Astrocyte (in vitro differentiated cells and primary cell): ENCODE data around the gene SEMA6B. TPM values are rescaled to one million over a fixed set of nuclear protein-coding genes. Genes with fewer than 3 reads are reported as not detected.

ENCODE experiments used
- DNase-seq: peaks from one replicate; pipeline ENCODE4 v3.0.0-alpha.2; 2010; ENCODE audit warnings: low read depth
- FAIRE-seq: peaks from 2 replicates; lab custom pipeline; 2011; peaks lifted over from hg19 to GRCh38; lab: Jason Lieb, UNC
- H2AFZ ChIP-seq: 2 replicates; pipeline ENCODE4 v1.6.0; 2012; ENCODE audit warnings: low read depth, low read length, inconsistent platforms
- H3K27ac ChIP-seq: 2 replicates; pipeline ENCODE4 v1.5.1; 2011; ENCODE audit warnings: low read depth, low read length, inconsistent platforms
- H3K27me3 ChIP-seq: 2 replicates; pipeline ENCODE4 v1.6.0; 2011; ENCODE audit warnings: low read length, inconsistent platforms; ENCODE audit not compliant: insufficient read depth
- H3K36me3 ChIP-seq: 2 replicates; pipeline ENCODE4 v1.5.1; 2011; ENCODE audit warnings: low read length, inconsistent platforms; ENCODE audit not compliant: insufficient read depth
- H3K4me1 ChIP-seq: 2 replicates; pipeline ENCODE4 v1.5.1; 2011; ENCODE audit warnings: low read length, inconsistent platforms; ENCODE audit not compliant: insufficient read depth
- H3K4me2 ChIP-seq: 2 replicates; pipeline ENCODE4 v1.6.0; 2012; ENCODE audit warnings: low read length, inconsistent platforms
- H3K4me3 ChIP-seq: 2 replicates; pipeline ENCODE4 v1.5.1; 2011; ENCODE audit warnings: low read depth, mild to moderate bottlenecking, low read length, inconsistent platforms; ENCODE audit not compliant: insufficient read depth
- H3K79me2 ChIP-seq: 2 replicates; pipeline ENCODE4 v1.6.0; 2012; ENCODE audit warnings: mild to moderate bottlenecking, low read length, inconsistent platforms; ENCODE audit not compliant: insufficient read depth
- H3K9ac ChIP-seq: 2 replicates; pipeline ENCODE4 v1.6.0; 2012; ENCODE audit warnings: mild to moderate bottlenecking, low read length, inconsistent platforms
- H3K9me3 ChIP-seq: 2 replicates; pipeline ENCODE4 v1.5.1; 2012; ENCODE audit warnings: low read depth, mild to moderate bottlenecking, low read length, inconsistent platforms; ENCODE audit not compliant: insufficient read depth
- H4K20me1 ChIP-seq: 2 replicates; pipeline ENCODE4 v1.6.0; 2012; ENCODE audit warnings: low read length, inconsistent platforms; ENCODE audit not compliant: insufficient read depth
- H3K27ac Mint-ChIP-seq: one replicate; pipeline ENCODE4 v1.8.0; 2021; ENCODE audit warnings: mild to moderate bottlenecking, mixed read lengths; ENCODE audit not compliant: unreplicated experiment
- H3K27me3 Mint-ChIP-seq: one replicate; pipeline ENCODE4 v1.8.0; 2021; ENCODE audit warnings: low read depth, mixed read lengths; ENCODE audit not compliant: unreplicated experiment
- H3K36me3 Mint-ChIP-seq: one replicate; pipeline ENCODE4 v1.8.0; 2021; ENCODE audit warnings: low read depth, mixed read lengths; ENCODE audit not compliant: unreplicated experiment
- H3K4me1 Mint-ChIP-seq: one replicate; pipeline ENCODE4 v1.8.0; 2021; ENCODE audit warnings: low read depth, mixed read lengths; ENCODE audit not compliant: unreplicated experiment
- H3K4me3 Mint-ChIP-seq: one replicate; pipeline ENCODE4 v1.8.0; 2021; ENCODE audit warnings: mild to moderate bottlenecking, moderate library complexity, mixed read lengths; ENCODE audit not compliant: unreplicated experiment
- H3K9me3 Mint-ChIP-seq: one replicate; pipeline ENCODE4 v1.8.0; 2021; ENCODE audit warnings: mild to moderate bottlenecking, mixed read lengths; ENCODE audit not compliant: unreplicated experiment
- CTCF ChIP-seq: IDR thresholded peaks from 2 replicates; pipeline ENCODE4 v1.5.1; 2011; ENCODE audit warnings: low read depth, mild to moderate bottlenecking, inconsistent platforms, low read length, moderate library complexity; ENCODE audit not compliant: insufficient read depth
- EZH2 ChIP-seq: IDR thresholded peaks from 2 replicates; pipeline ENCODE4 v1.6.1; 2012; ENCODE audit warnings: mild to moderate bottlenecking, low read length, inconsistent platforms; ENCODE audit not compliant: insufficient read depth
- total RNA-seq: library from RNA; stranded (reverse); gene quantifications from 2 replicates; pipeline ENCODE4 v1.2.1, GENCODE V29; 2021

SEMA6B gene
- total RNA-seq, 1 donor from 2014 or later, result 14.3 TPM

- FAIRE-seq, result no peak
- Histone ChIP-seq H3K4me1 (peaks cover 6% of the 10 kb centered on the region), H3K9me3 (no peaks in the 10 kb centered on the region), H3K79me2 (no peaks in the 10 kb centered on the region), H3K36me3 (peaks cover 4% of the 10 kb centered on the region), H3K4me3 (no peak overlapping the region), H3K27ac (no peak overlapping the region), H3K9ac (no peak overlapping the region), H2AFZ (no peak overlapping the region), H3K27me3 (no peaks in the 10 kb centered on the region), H4K20me1 (no peaks in the 10 kb centered on the region), H3K4me2 (no peak overlapping the region)
- no peak for TF ChIP-seq EZH2
- no peak for TF ChIP-seq CTCF
- DNase-seq, result no peak
- Mint-ChIP-seq H3K4me1 (no peaks in the 10 kb centered on the region), H3K36me3 (peaks cover 5% of the 10 kb centered on the region), H3K4me3 (no peak overlapping the region), H3K27ac (no peak overlapping the region), H3K9me3 (no peaks in the 10 kb centered on the region), H3K27me3 (no peaks in the 10 kb centered on the region)
These were observed 60.8 kb downstream of the SEMA6B start for GRCh38 chr19:4498694-4499093.

DNA sequence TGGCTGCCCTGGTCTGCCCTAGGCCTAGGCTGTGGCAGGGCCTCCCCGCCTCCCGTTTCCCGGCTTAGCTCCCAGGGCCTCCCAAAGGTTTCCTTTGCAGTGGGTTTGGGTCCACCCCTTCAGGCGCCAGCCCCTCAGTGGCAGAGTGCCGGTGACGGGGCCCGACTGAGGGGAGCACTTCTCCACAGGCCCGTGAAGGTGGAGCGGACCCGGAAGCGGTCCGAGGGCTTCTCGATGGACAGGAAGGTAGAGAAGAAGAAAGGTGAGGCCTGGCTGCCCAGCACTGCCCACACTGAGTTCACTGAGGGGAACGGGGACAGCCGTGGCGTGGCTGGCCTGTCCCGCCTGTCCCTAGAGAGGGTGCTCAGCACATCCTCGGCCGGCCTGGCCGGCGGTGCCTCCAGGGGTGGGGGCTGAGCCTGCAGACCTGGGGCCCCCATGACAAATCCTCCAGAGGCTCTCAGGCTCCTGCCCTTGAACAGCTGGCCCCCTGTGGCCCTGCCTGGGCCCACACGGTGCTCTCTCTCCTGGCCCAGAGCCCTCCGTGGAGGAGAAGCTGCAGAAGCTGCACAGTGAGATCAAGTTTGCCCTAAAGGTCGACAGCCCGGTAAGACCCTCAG is 61.6 kb downstream of the SEMA6B start:
- Histone ChIP-seq H3K79me2 (no peaks in the 10 kb centered on the region), H3K9me3 (no peaks in the 10 kb centered on the region), H3K36me3 (peaks cover 4% of the 10 kb centered on the region), H3K4me1 (peaks cover 6% of the 10 kb centered on the region), H3K4me2 (no peak overlapping the region), H4K20me1 (peaks cover 4% of the 10 kb centered on the region), H2AFZ (no peak overlapping the region), H3K27ac (no peak overlapping the region), H3K9ac (no peak overlapping the region), H3K27me3 (no peaks in the 10 kb centered on the region), H3K4me3 (no peak overlapping the region)
- Mint-ChIP-seq H3K9me3 (no peaks in the 10 kb centered on the region), H3K27me3 (no peaks in the 10 kb centered on the region), H3K36me3 (peaks cover 5% of the 10 kb centered on the region), H3K4me1 (no peaks in the 10 kb centered on the region), H3K4me3 (no peak overlapping the region), H3K27ac (no peak overlapping the region)
- TF ChIP-seq EZH2, result no peak
- TF ChIP-seq CTCF, result no peak
- no peak for DNase-seq
- FAIRE-seq, result no peak

- no peak for DNase-seq
- Histone ChIP-seq H3K9ac (no peak overlapping the region), H3K4me1 (no peaks in the 10 kb centered on the region), H3K27me3 (no peaks in the 10 kb centered on the region), H3K79me2 (peaks cover 8% of the 10 kb centered on the region), H2AFZ (no peak overlapping the region), H4K20me1 (peaks cover 16% of the 10 kb centered on the region), H3K4me2 (no peak overlapping the region), H3K9me3 (no peaks in the 10 kb centered on the region), H3K36me3 (peaks cover 11% of the 10 kb centered on the region), H3K27ac (no peak overlapping the region), H3K4me3 (no peak overlapping the region)
- Mint-ChIP-seq H3K9me3 (no peaks in the 10 kb centered on the region), H3K4me3 (no peak overlapping the region), H3K36me3 (peaks cover 3% of the 10 kb centered on the region), H3K4me1 (no peaks in the 10 kb centered on the region), H3K27ac (no peak overlapping the region), H3K27me3 (no peaks in the 10 kb centered on the region)
- TF ChIP-seq EZH2, result no peak
- TF ChIP-seq CTCF, result no peak
- FAIRE-seq, result no peak
These were observed 63.2 kb downstream of the SEMA6B start for GRCh38 chr19:4496304-4496703.
